SK-N-SH (cell line): Measurements from ENCODE around the gene NLN.

Experiments used
- EZH2phosphoT487 ChIP-seq: fragments of 200-600 bp; sonication (generic); IDR thresholded peaks from 2 replicates; pipeline ENCODE4 v1.6.1; 2017; ENCODE audit warnings: low read depth, mixed run types, mild to moderate bottlenecking, antibody characterized with exemption, moderate library complexity, borderline replicate concordance
- GABPA ChIP-seq: IDR thresholded peaks from 2 replicates; pipeline ENCODE4 v1.4.0; 2012; ENCODE audit warnings: low read depth, mild to moderate bottlenecking
- POLR2AphosphoS5 ChIP-seq: IDR thresholded peaks from 2 replicates; pipeline ENCODE4 v1.6.1; 2012; ENCODE audit warnings: low read depth, low read length
- TAF1 ChIP-seq: IDR thresholded peaks from 2 replicates; pipeline ENCODE4 v1.6.1; 2012; ENCODE audit warnings: low read depth, mild to moderate bottlenecking, low read length, moderate library complexity, borderline replicate concordance
- TF ChIP-seq, protein P1 (sequence below): fragments of 200-600 bp; sonication (generic); IDR thresholded peaks from 2 replicates; pipeline ENCODE4 v1.6.1; 2017; ENCODE audit warnings: antibody characterized with exemption, mild to moderate bottlenecking, moderate library complexity
- TF ChIP-seq, protein P2 (sequence below): fragments of 150-350 bp; IDR thresholded peaks from 2 replicates; pipeline ENCODE4 v1.6.1; 2017; ENCODE audit warnings: antibody characterized with exemption, low read length, low read depth, borderline replicate concordance
- TF ChIP-seq, protein P3 (sequence below): IDR thresholded peaks from 2 replicates; pipeline ENCODE4 v1.4.0; 2012; ENCODE audit warnings: low read depth, borderline replicate concordance
- TF ChIP-seq, protein P4 (sequence below): IDR thresholded peaks from 2 replicates; pipeline ENCODE4; 2012

DNA sequence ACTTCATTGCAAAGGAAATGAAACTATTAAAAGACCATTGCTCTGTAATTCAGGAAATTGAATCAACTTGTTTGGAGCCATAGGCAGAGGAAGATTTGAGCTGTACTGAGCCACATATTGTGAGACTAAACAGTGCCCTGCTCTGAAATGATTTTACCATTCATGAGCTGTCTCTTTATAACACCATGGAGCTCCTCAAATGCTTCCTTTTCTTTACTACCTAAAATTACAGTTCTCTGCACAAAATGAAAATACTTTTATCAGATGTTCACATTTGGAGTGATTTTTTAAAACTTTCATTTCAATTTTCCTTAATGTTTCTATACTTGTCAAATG, 97.9 kb downstream of the NLN start:
- TF ChIP-seq POLR2AphosphoS5 (no peak), EZH2phosphoT487 (no peak), GABPA (no peak), TAF1 (no peak)
- TF ChIP-seq, protein P1, sequence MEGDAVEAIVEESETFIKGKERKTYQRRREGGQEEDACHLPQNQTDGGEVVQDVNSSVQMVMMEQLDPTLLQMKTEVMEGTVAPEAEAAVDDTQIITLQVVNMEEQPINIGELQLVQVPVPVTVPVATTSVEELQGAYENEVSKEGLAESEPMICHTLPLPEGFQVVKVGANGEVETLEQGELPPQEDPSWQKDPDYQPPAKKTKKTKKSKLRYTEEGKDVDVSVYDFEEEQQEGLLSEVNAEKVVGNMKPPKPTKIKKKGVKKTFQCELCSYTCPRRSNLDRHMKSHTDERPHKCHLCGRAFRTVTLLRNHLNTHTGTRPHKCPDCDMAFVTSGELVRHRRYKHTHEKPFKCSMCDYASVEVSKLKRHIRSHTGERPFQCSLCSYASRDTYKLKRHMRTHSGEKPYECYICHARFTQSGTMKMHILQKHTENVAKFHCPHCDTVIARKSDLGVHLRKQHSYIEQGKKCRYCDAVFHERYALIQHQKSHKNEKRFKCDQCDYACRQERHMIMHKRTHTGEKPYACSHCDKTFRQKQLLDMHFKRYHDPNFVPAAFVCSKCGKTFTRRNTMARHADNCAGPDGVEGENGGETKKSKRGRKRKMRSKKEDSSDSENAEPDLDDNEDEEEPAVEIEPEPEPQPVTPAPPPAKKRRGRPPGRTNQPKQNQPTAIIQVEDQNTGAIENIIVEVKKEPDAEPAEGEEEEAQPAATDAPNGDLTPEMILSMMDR = no peak
- TF ChIP-seq, protein P2, sequence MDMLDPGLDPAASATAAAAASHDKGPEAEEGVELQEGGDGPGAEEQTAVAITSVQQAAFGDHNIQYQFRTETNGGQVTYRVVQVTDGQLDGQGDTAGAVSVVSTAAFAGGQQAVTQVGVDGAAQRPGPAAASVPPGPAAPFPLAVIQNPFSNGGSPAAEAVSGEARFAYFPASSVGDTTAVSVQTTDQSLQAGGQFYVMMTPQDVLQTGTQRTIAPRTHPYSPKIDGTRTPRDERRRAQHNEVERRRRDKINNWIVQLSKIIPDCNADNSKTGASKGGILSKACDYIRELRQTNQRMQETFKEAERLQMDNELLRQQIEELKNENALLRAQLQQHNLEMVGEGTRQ = no peak
- TF ChIP-seq, protein P3, sequence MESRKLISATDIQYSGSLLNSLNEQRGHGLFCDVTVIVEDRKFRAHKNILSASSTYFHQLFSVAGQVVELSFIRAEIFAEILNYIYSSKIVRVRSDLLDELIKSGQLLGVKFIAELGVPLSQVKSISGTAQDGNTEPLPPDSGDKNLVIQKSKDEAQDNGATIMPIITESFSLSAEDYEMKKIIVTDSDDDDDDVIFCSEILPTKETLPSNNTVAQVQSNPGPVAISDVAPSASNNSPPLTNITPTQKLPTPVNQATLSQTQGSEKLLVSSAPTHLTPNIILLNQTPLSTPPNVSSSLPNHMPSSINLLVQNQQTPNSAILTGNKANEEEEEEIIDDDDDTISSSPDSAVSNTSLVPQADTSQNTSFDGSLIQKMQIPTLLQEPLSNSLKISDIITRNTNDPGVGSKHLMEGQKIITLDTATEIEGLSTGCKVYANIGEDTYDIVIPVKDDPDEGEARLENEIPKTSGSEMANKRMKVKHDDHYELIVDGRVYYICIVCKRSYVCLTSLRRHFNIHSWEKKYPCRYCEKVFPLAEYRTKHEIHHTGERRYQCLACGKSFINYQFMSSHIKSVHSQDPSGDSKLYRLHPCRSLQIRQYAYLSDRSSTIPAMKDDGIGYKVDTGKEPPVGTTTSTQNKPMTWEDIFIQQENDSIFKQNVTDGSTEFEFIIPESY = no peak
- TF ChIP-seq, protein P4, sequence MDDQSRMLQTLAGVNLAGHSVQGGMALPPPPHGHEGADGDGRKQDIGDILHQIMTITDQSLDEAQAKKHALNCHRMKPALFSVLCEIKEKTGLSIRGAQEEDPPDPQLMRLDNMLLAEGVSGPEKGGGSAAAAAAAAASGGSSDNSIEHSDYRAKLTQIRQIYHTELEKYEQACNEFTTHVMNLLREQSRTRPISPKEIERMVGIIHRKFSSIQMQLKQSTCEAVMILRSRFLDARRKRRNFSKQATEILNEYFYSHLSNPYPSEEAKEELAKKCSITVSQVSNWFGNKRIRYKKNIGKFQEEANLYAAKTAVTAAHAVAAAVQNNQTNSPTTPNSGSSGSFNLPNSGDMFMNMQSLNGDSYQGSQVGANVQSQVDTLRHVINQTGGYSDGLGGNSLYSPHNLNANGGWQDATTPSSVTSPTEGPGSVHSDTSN = no peak
